Measurements from ENCODE around the gene MED7. TPM values are rescaled to one million over a fixed set of nuclear protein-coding genes. Genes with fewer than 3 reads are reported as not detected.

MED7 gene
- total RNA-seq, 1 donor from 2014 or later: 11.6 TPM

GRCh38 chr5:157175071-157175612, 32.5 kb upstream of the MED7 start:
- peaks cover 13% of the 10 kb centered on the region for H3K27me3 Mint-ChIP-seq (ENCODE audit: low read depth)
- H3K36me3 Mint-ChIP-seq (ENCODE audit: low read depth): no peaks in the 10 kb centered on the region
- H3K4me1 Mint-ChIP-seq: no peaks in the 10 kb centered on the region
- DNase-seq (ENCODE audit: low read depth, low spot score): no peak
- no peak overlapping the region for H3K4me3 Mint-ChIP-seq
- H3K27ac Mint-ChIP-seq (ENCODE audit: unreplicated experiment): no peak overlapping the region
- no peaks in the 10 kb centered on the region for H3K9me3 Mint-ChIP-seq
- TF ChIP-seq, protein P1, sequence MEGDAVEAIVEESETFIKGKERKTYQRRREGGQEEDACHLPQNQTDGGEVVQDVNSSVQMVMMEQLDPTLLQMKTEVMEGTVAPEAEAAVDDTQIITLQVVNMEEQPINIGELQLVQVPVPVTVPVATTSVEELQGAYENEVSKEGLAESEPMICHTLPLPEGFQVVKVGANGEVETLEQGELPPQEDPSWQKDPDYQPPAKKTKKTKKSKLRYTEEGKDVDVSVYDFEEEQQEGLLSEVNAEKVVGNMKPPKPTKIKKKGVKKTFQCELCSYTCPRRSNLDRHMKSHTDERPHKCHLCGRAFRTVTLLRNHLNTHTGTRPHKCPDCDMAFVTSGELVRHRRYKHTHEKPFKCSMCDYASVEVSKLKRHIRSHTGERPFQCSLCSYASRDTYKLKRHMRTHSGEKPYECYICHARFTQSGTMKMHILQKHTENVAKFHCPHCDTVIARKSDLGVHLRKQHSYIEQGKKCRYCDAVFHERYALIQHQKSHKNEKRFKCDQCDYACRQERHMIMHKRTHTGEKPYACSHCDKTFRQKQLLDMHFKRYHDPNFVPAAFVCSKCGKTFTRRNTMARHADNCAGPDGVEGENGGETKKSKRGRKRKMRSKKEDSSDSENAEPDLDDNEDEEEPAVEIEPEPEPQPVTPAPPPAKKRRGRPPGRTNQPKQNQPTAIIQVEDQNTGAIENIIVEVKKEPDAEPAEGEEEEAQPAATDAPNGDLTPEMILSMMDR (conservative IDR thresholded peaks at IDR 0.05): no peak

GRCh38 chr5:157172403-157172802, 29.7 kb upstream of the MED7 start:
- DNase-seq (ENCODE audit: low read depth, low spot score): no peak
- no peaks in the 10 kb centered on the region for H3K36me3 Mint-ChIP-seq (ENCODE audit: low read depth)
- no peak overlapping the region for H3K4me3 Mint-ChIP-seq
- H3K27me3 Mint-ChIP-seq (ENCODE audit: low read depth): peaks cover 6% of the 10 kb centered on the region
- TF ChIP-seq, protein P1 (conservative IDR thresholded peaks at IDR 0.05): no peak
- H3K4me1 Mint-ChIP-seq: no peaks in the 10 kb centered on the region
- no peak overlapping the region for H3K27ac Mint-ChIP-seq (ENCODE audit: unreplicated experiment)
- no peaks in the 10 kb centered on the region for H3K9me3 Mint-ChIP-seq

DNA sequence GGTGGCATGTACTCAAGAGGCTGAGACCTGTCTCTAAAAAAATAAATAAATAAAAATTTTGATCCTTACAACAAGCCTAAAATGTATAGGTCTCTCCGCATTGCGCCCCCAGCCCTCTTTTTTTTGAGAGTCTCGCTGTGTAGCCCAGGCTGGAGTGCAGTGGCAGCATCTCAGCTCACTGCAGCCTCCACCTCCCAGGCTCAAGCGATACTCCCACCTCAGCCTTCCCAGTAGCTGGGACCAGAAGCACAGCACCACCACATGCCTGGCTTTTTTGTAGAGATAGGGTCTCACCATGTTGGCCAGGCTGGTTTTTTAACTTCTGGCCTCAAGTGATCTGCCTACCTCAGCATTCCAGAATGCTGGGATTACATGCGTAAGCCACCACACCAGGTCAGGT, 25.6 kb upstream of the MED7 start:
- no peak for DNase-seq (ENCODE audit: low read depth, low spot score)
- Mint-ChIP-seq H3K9me3 (no peaks in the 10 kb centered on the region), H3K4me1 (no peaks in the 10 kb centered on the region), H3K27ac (ENCODE audit: unreplicated experiment) (no peak overlapping the region), H3K27me3 (ENCODE audit: low read depth) (peaks cover 8% of the 10 kb centered on the region), H3K4me3 (no peak overlapping the region), H3K36me3 (ENCODE audit: low read depth) (no peaks in the 10 kb centered on the region)
- TF ChIP-seq, protein P1 (conservative IDR thresholded peaks at IDR 0.05): no peak

DNA sequence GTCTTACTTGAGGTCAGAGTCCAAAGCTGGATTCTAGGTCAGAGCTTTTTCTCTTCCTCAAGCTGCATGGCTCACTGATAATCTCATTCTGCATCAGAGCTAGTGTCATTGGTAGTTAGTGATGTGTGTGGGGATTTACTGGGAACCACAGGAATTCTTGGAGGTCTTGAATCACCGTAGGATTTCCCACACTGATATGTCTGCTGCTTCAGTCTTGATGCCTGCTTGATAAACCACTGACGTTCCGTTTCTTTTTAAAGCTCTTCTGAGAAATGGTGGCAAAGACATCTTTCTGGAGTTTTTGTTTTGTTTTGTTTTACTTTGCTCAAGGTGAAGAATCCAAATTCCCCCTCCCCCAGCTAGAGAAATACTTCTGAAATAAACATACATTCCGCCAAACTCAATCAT, 24.6 kb upstream of the MED7 start:
- Mint-ChIP-seq H3K4me1 (no peaks in the 10 kb centered on the region), H3K27ac (ENCODE audit: unreplicated experiment) (no peak overlapping the region), H3K36me3 (ENCODE audit: low read depth) (no peaks in the 10 kb centered on the region)

DNA sequence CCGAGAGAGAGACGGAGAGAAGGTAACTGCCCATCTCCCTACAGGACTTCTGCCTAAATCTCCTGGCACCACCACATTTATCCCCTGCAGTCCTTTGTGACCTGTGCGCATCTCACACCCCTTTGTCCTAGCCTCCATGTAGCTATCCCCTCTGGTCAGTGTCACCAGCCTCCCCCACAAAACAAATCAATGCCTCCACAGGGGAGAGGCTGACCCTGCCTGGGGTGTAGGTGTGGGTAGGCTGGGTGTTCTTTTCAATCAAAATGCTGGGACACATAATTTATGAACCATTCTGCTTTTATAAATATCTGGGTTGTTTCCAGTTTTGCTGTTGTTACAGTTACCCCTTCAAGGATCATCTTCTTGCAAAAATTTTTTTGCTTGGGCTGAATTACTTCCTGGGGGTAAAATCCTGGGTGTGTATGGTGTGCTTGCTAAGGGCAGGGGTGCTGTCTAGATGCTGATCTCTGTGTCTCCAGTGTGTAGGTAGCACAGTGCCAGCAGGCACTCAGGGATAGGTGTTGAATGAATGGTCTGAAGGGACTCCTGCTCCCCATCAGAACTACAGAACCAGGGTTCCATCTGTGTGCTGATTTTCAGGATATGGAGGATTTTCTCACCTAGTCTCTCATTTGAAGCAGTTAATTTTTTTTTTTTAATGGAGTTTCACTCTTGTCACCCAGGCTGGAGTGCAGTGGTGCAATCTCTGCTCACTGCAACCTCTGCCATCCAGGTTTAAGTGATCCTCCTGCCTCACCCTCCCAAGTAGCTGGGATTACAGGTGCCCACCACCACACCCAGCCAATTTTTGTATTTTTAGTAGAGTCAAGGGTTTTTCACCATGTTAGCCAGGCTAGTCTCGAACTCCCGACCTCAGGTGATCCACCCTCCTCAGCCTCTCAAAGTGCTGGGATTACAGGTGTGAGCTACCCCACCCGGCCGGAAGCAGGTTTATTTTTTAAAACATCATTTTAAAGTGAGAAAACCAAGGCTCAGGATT, 23.8 kb upstream of the MED7 start, which contains the start of gene GARIN3:
TSS of gene GARIN3 (minus strand) at position 51 of the 1,000 bp plus-strand sequence. CDS start 96 bp downstream, outside the sequence.
- Mint-ChIP-seq H3K27me3 (ENCODE audit: low read depth) (peaks cover 8% of the 10 kb centered on the region), H3K4me3 (no peak within 1 kb of the TSS)

More for the DNA sequence above, 24.6 kb upstream of the MED7 start:
- Mint-ChIP-seq H3K9me3 (no peaks in the 10 kb centered on the region), H3K4me3 (no peak overlapping the region), H3K27me3 (ENCODE audit: low read depth) (peaks cover 8% of the 10 kb centered on the region)
- no peak for DNase-seq (ENCODE audit: low read depth, low spot score)
- TF ChIP-seq, protein P1 (conservative IDR thresholded peaks at IDR 0.05): no peak

More for the DNA sequence above, 23.8 kb upstream of the MED7 start, which contains the start of gene GARIN3:
- no peaks in the 10 kb centered on the region for H3K9me3 Mint-ChIP-seq
- DNase-seq (ENCODE audit: low read depth, low spot score): no peak
- peak within 1 kb of the TSS; percentile 57 for H3K27ac Mint-ChIP-seq (ENCODE audit: unreplicated experiment)
- H3K4me1 Mint-ChIP-seq: no peaks in the 10 kb centered on the region
- no peaks in the 10 kb centered on the region for H3K36me3 Mint-ChIP-seq (ENCODE audit: low read depth)
- TF ChIP-seq, protein P1 (conservative IDR thresholded peaks at IDR 0.05): no peak
